H1 (cell line): ENCODE results near the gene ATP13A3. TPM values are rescaled to one million over a fixed set of nuclear protein-coding genes. Genes with fewer than 3 reads are reported as not detected.

ENCODE experiments used
- CTCF ChIA-PET: fragments of 300-600 bp; sonication (Branson Sonifier 250); formaldehyde crosslinking; loops from one replicate; lab custom pipeline; 2021; ENCODE audit not compliant: partially characterized antibody; lab: Charles Lee
- POLR2A ChIA-PET: fragments of 300-600 bp; sonication (Branson Sonifier 250); formaldehyde crosslinking; loops from one replicate; lab custom pipeline; 2021; ENCODE audit warnings: inconsistent platforms; ENCODE audit not compliant: partially characterized antibody; lab: Charles Lee
- DNase-seq, 2 experiments: peaks; one replicate each; pipeline versions ENCODE4 v3.0.0 to v3.0.0-alpha.2; 2010 to 2022; ENCODE audit warnings: low spot score in 2 of 2, low read depth in 1 of 2, mixed read lengths in 1 of 2
- FAIRE-seq: peaks from 2 replicates; lab custom pipeline; 2011; peaks lifted over from hg19 to GRCh38; lab: Jason Lieb, UNC
- H2AFZ ChIP-seq: 2 replicates; pipeline ENCODE4 v1.8.1; 2012; ENCODE audit warnings: low read length, inconsistent platforms
- H2AK5ac ChIP-seq: 2 replicates; pipeline ENCODE4 v1.6.1; 2013; ENCODE audit warnings: low read depth, low read length
- H2BK120ac ChIP-seq: replicated peaks from 2 replicates; pipeline ENCODE3; 2013; ENCODE audit warnings: low read depth, low read length, inconsistent platforms
- H2BK12ac ChIP-seq: 2 replicates; pipeline ENCODE4 v1.6.1; 2013; ENCODE audit warnings: low read depth, low read length
- H2BK15ac ChIP-seq: 2 replicates; pipeline ENCODE4 v1.6.1; 2013; ENCODE audit warnings: low read length
- H2BK20ac ChIP-seq: 2 replicates; pipeline ENCODE4 v1.6.1; 2013; ENCODE audit warnings: low read length
- H2BK5ac ChIP-seq: 2 replicates; pipeline ENCODE4 v1.6.1; 2013; ENCODE audit warnings: low read depth, low read length
- H3K14ac ChIP-seq: 2 replicates; pipeline ENCODE4 v1.6.1; 2013; ENCODE audit warnings: inconsistent platforms; ENCODE audit not compliant: insufficient read length
- H3K18ac ChIP-seq: 2 replicates; pipeline ENCODE4 v1.6.1; 2013; ENCODE audit warnings: low read length; ENCODE audit errors: extremely low read depth
- H3K23ac ChIP-seq: 2 replicates; pipeline ENCODE4 v1.6.1; 2013; ENCODE audit warnings: inconsistent platforms; ENCODE audit not compliant: insufficient read length
- H3K23me2 ChIP-seq: 2 replicates; pipeline ENCODE4 v1.6.1; 2013; ENCODE audit warnings: low read depth, low read length
- H3K27ac ChIP-seq: 2 replicates; pipeline ENCODE4 v1.6.1; 2011; ENCODE audit warnings: low read depth, low read length, inconsistent platforms
- H3K27me3 ChIP-seq, 4 experiments: replicated peaks in 1 of 4; 1 replicate in 1 of 4; 2 replicates in 3 of 4; pipeline versions ENCODE4 v1.6.1 to v1.8.1; 2011 to 2013; ENCODE audit warnings: low read length in 3 of 4, mild to moderate bottlenecking in 3 of 4, inconsistent platforms in 2 of 4, mixed read lengths in 2 of 4, moderate library complexity in 1 of 4; ENCODE audit not compliant: control insufficient read depth in 3 of 4, insufficient read depth in 3 of 4; ENCODE audit errors: extremely low read depth in 1 of 4
- H3K36me3 ChIP-seq, 4 experiments: 2 replicates each; pipeline versions ENCODE4 v1.6.1 to v1.8.1; 2011 to 2013; ENCODE audit warnings: mild to moderate bottlenecking in 4 of 4, low read length in 3 of 4, moderate library complexity in 2 of 4, control low read depth in 1 of 4, inconsistent platforms in 1 of 4; ENCODE audit not compliant: insufficient read depth in 4 of 4, control insufficient read depth in 2 of 4
- H3K4ac ChIP-seq: replicated peaks from 2 replicates; pipeline ENCODE3; 2013; ENCODE audit warnings: low read length, low read depth, mixed read lengths, inconsistent platforms; ENCODE audit not compliant: insufficient read length
- H3K4me1 ChIP-seq, 4 experiments: replicated peaks in 1 of 4; 1 replicate in 1 of 4; 2 replicates in 3 of 4; pipeline versions ENCODE4 v1.6.1 to v1.8.1; 2011 to 2013; ENCODE audit warnings: low read length in 3 of 4, inconsistent platforms in 2 of 4, mixed read lengths in 1 of 4; ENCODE audit not compliant: insufficient read depth in 4 of 4, control insufficient read depth in 3 of 4
- H3K4me2 ChIP-seq, 2 experiments: 2 replicates each; pipeline versions ENCODE4 v1.6.1 to v1.8.1; 2011 to 2013; ENCODE audit warnings: low read depth in 2 of 2, low read length in 2 of 2, control low read depth in 1 of 2, inconsistent platforms in 1 of 2, mild to moderate bottlenecking in 1 of 2; ENCODE audit not compliant: insufficient read depth in 1 of 2
- H3K4me3 ChIP-seq, 4 experiments: fragments of 200-600, 300-600 bp in 1 of 4; sonication (generic), shearing (Covaris generic), sonication (Bioruptor Twin) in 1 of 4; 2 replicates each; pipeline versions ENCODE4 v1.5.1 to v1.8.1; 2011 to 2016; ENCODE audit warnings: low read length in 4 of 4, low read depth in 3 of 4, control low read depth in 2 of 4, inconsistent platforms in 2 of 4, mild to moderate bottlenecking in 2 of 4, mixed read lengths in 1 of 4, moderate library complexity in 1 of 4; ENCODE audit not compliant: insufficient read depth in 2 of 4; ENCODE audit errors: extremely low read depth in 1 of 4
- H3K56ac ChIP-seq: replicated peaks from 2 replicates; pipeline ENCODE3; 2013; ENCODE audit warnings: low read depth, mild to moderate bottlenecking, mixed read lengths, low read length, inconsistent platforms; ENCODE audit not compliant: insufficient read length
- H3K79me1 ChIP-seq: 2 replicates; pipeline ENCODE4 v1.6.1; 2013; ENCODE audit warnings: low read depth, low read length, control low read depth
- H3K79me2 ChIP-seq, 2 experiments: 2 replicates each; pipeline versions ENCODE4 v1.6.1 to v1.8.1; 2012 to 2013; ENCODE audit warnings: low read length in 2 of 2, mild to moderate bottlenecking in 2 of 2, inconsistent platforms in 1 of 2; ENCODE audit not compliant: insufficient read depth in 2 of 2, control insufficient read depth in 1 of 2
- H3K9ac ChIP-seq, 4 experiments: replicated peaks in 1 of 4; 1 replicate in 1 of 4; 2 replicates in 3 of 4; pipeline versions ENCODE4 v1.6.1 to v1.8.1; 2011 to 2013; ENCODE audit warnings: low read depth in 3 of 4, low read length in 3 of 4, control low read depth in 2 of 4, mild to moderate bottlenecking in 2 of 4, moderate library complexity in 2 of 4, inconsistent platforms in 1 of 4; ENCODE audit errors: extremely low read depth in 1 of 4
- H3K9me3 ChIP-seq, 2 experiments: 2 replicates each; pipeline versions ENCODE4 v1.6.1 to v1.8.1; 2012 to 2013; ENCODE audit warnings: mild to moderate bottlenecking in 2 of 2, moderate library complexity in 2 of 2, control low read depth in 1 of 2, inconsistent platforms in 1 of 2, low read depth in 1 of 2, low read length in 1 of 2, mixed read lengths in 1 of 2; ENCODE audit not compliant: insufficient read depth in 2 of 2
- H4K20me1 ChIP-seq, 2 experiments: replicated peaks in 1 of 2; 2 replicates each; pipeline versions ENCODE3 to v1.8.1; 2011 to 2013; ENCODE audit warnings: inconsistent platforms in 2 of 2, low read length in 2 of 2, mild to moderate bottlenecking in 1 of 2; ENCODE audit not compliant: insufficient read depth in 2 of 2, control insufficient read depth in 1 of 2
- H4K5ac ChIP-seq: 2 replicates; pipeline ENCODE4 v1.6.1; 2013; ENCODE audit warnings: low read length, low read depth, mixed read lengths, inconsistent platforms; ENCODE audit not compliant: insufficient read length
- H4K8ac ChIP-seq: 2 replicates; pipeline ENCODE4 v1.8.0; 2013; ENCODE audit warnings: mild to moderate bottlenecking, moderate library complexity, low read length, inconsistent platforms; ENCODE audit not compliant: insufficient read depth; ENCODE audit errors: extremely low read depth
- H4K91ac ChIP-seq: replicated peaks from 2 replicates; pipeline ENCODE3; 2013; ENCODE audit warnings: low read length, mixed read lengths, inconsistent platforms; ENCODE audit not compliant: insufficient read length
- BRCA1 ChIP-seq: IDR thresholded peaks from 2 replicates; pipeline ENCODE4 v1.6.1; 2012; ENCODE audit warnings: low read depth, low read length, improper control_type of control experiment
- CBX8 ChIP-seq: fragments of 300-800, 300-1000 bp; sonication (generic); IDR thresholded peaks from 2 replicates; pipeline ENCODE4 v1.7.1; 2016; ENCODE audit warnings: low read depth, low read length, borderline replicate concordance
- FOSL1 ChIP-seq: IDR thresholded peaks from 2 replicates; pipeline ENCODE4 v1.6.1; 2011; ENCODE audit warnings: mild to moderate bottlenecking, low read depth, low read length, moderate library complexity; ENCODE audit not compliant: insufficient read depth
- GTF2F1 ChIP-seq: IDR thresholded peaks from 2 replicates; pipeline ENCODE4 v1.6.1; 2012; ENCODE audit warnings: low read depth, low read length, improper control_type of control experiment, borderline replicate concordance
- JUN ChIP-seq: IDR thresholded peaks from 2 replicates; pipeline ENCODE4 v1.6.1; 2011; ENCODE audit warnings: low read depth, mild to moderate bottlenecking, improper control_type of control experiment, low read length
- MAX ChIP-seq: IDR thresholded peaks from 2 replicates; pipeline ENCODE4 v1.6.1; 2012; ENCODE audit warnings: inconsistent platforms
- SIN3A ChIP-seq, 2 experiments: IDR thresholded peaks in 1 of 2; conservative IDR thresholded peaks in 1 of 2; 2 replicates each; pipeline ENCODE4 v1.6.1; 2011 to 2012; ENCODE audit warnings: low read length in 2 of 2, improper control_type of control experiment in 1 of 2, low read depth in 1 of 2, mild to moderate bottlenecking in 1 of 2
- SIX5 ChIP-seq: IDR thresholded peaks from 2 replicates; pipeline ENCODE4 v1.6.1; 2011; ENCODE audit warnings: mild to moderate bottlenecking, low read depth, low read length
- SP1 ChIP-seq: IDR thresholded peaks from 2 replicates; pipeline ENCODE4 v1.6.1; 2011; ENCODE audit warnings: low read depth, low read length
- SP4 ChIP-seq: IDR thresholded peaks from 2 replicates; pipeline ENCODE4 v1.6.1; 2012; ENCODE audit warnings: low read length, inconsistent platforms
- SRF ChIP-seq: IDR thresholded peaks from 2 replicates; pipeline ENCODE4 v1.6.1; 2011; ENCODE audit warnings: mild to moderate bottlenecking, low read depth, low read length, moderate library complexity
- TAF1 ChIP-seq: IDR thresholded peaks from 2 replicates; pipeline ENCODE4 v1.6.1; 2011; ENCODE audit warnings: mild to moderate bottlenecking, low read depth, low read length
- TBP ChIP-seq: IDR thresholded peaks from 2 replicates; pipeline ENCODE4 v1.6.1; 2011; ENCODE audit warnings: low read depth, low read length, improper control_type of control experiment
- TEAD4 ChIP-seq: IDR thresholded peaks from 2 replicates; pipeline ENCODE4 v1.6.1; 2012; ENCODE audit warnings: low read depth, low read length, inconsistent platforms, mixed read lengths
- ZNF274 ChIP-seq: IDR thresholded peaks from 2 replicates; pipeline ENCODE4 v1.7.0; 2012; ENCODE audit warnings: low read length, borderline replicate concordance; ENCODE audit errors: extremely low read depth
- WGBS, 2 experiments: shearing (Covaris generic) in 1 of 2; methylation state at CpG; one replicate each; pipeline versions ENCODE4 v1.1.6 to v1.1.7; 2013 to 2015; ENCODE audit warnings: low lambda C conversion rate in 2 of 2, mixed read lengths in 2 of 2, inconsistent platforms in 1 of 2, low coverage in 1 of 2, missing lambda C conversion rate in 1 of 2; ENCODE audit not compliant: insufficient replicate concordance in 2 of 2, insufficient coverage in 1 of 2, insufficient read length in 1 of 2; ENCODE audit errors: extremely low coverage in 1 of 2, missing lambda C conversion rate in 1 of 2; 5-methylcytosine and 5-hydroxymethylcytosine counted together
- polyA plus RNA-seq, 7 experiments: library from polyadenylated mRNA; depleted of rRNA in 3 of 7; stranded (reverse) in 5 of 7; unstranded in 2 of 7; fragments of >200 nt in 5 of 7; fragments of 200-250 nt in 2 of 7; gene quantifications; 1 replicate in 5 of 7; 2 replicates in 1 of 7; 4 replicates in 1 of 7; pipeline versions ENCODE4 v1.2.1 to v1.2.3, GENCODE V29; 2011 to 2013; ENCODE audit warnings: missing spikeins in 2 of 7, mixed read lengths in 2 of 7
- total RNA-seq: library from RNA; stranded (reverse); fragmentation: NEBNext Ultra II Directional; extraction: Animal tissue kit (Norgen Biotek cat#: 25700); gene quantifications from 2 replicates; pipeline ENCODE4 v1.2.1, GENCODE V29; 2021

Gene ATP13A3
- total and polyA plus RNA-seq, 2 of the 8 experiments (the other 6 are each of a cell fraction or from before 2014, with no cell fraction given), result 18.6 to 92.2 TPM

GRCh38 chr3:194534243-194534642, 47.4 kb upstream of the ATP13A3 start:
- Histone ChIP-seq H4K8ac (no peak overlapping the region), H4K5ac (no peak overlapping the region), H3K23ac (no peak overlapping the region), H4K91ac (no peak overlapping the region), H3K56ac (no peak overlapping the region), H2BK12ac (no peak overlapping the region), H3K27ac (no peak overlapping the region), H3K23me2 (no peaks in the 10 kb centered on the region), H3K4me3 (no peak overlapping the region), H2BK15ac (no peak overlapping the region), H3K18ac (no peak overlapping the region), H3K4me2 (no peak overlapping the region), H3K27me3 (no peaks in the 10 kb centered on the region), H4K20me1 (no peaks in the 10 kb centered on the region), H2BK20ac (no peak overlapping the region), H3K36me3 (no peaks in the 10 kb centered on the region), H3K4me1 (no peaks in the 10 kb centered on the region), H2BK5ac (no peak overlapping the region), H2BK120ac (no peak overlapping the region), H3K9me3 (peaks cover 2 to 4% of the 10 kb centered on the region in 2 experiments; a peak in 2 of 4 replicates), H3K9ac (no peak overlapping the region), H3K79me2 (no peaks in the 10 kb centered on the region), H3K4ac (no peak overlapping the region), H3K79me1 (no peaks in the 10 kb centered on the region), H2AFZ (no peak overlapping the region), H2AK5ac (no peak overlapping the region), H3K14ac (no peak overlapping the region)
- FAIRE-seq (no peak), DNase-seq (no peak)
- ChIA-PET CTCF (interaction anchor here (1.1 kb wide), 1 partner anchor 17 kb away, joined by 3 read pairs; no protein-coding TSS in a partner anchor), POLR2A (no interaction called here)
- 94% methylated on average over 3 of the region's 3 CpGs; no CpG with 5 or more reads in 1 of the 2 experiments for WGBS, 2 experiments
- TF ChIP-seq TBP, result no peak
- TF ChIP-seq FOSL1, result no peak
- TF ChIP-seq JUN, result no peak
- TF ChIP-seq CBX8, result no peak
- no peak for TF ChIP-seq MAX
- TF ChIP-seq SP4, result no peak
- TF ChIP-seq SRF, result no peak
- no peak for TF ChIP-seq SIX5
- TF ChIP-seq SP1, result no peak
- TF ChIP-seq TAF1, result no peak
- no peak for TF ChIP-seq GTF2F1
- TF ChIP-seq ZNF274, result no peak
- no peak for TF ChIP-seq BRCA1
- TF ChIP-seq TEAD4, result no peak
- no peak for TF ChIP-seq SIN3A (conservative IDR thresholded peaks at IDR 0.05 in 1 of 2, IDR thresholded peaks at IDR 0.05 in 1 of 2; ENCODE audit: low read depth in 1 of 2, low read length in 2 of 2)
